Mammary epithelial cell (primary cell): ENCODE measurements around the gene NFATC1.

Experiments
- CTCF ChIP-seq, 2 donors: IDR thresholded peaks in 1 of 2; conservative IDR thresholded peaks in 1 of 2; 2 replicates each; pipeline ENCODE4 v1.5.1; 2011 to 2012; ENCODE audit warnings: inconsistent platforms in 2 of 2, low read length in 2 of 2, mild to moderate bottlenecking in 2 of 2, control low read depth in 1 of 2, low read depth in 1 of 2; ENCODE audit not compliant: insufficient read depth in 1 of 2; ENCODE audit errors: extremely low read depth in 1 of 2
- EZH2 ChIP-seq: IDR thresholded peaks from 2 replicates; pipeline ENCODE4 v1.6.1; 2012; ENCODE audit warnings: low read length, inconsistent platforms, borderline replicate concordance

- TF ChIP-seq CTCF (conservative IDR thresholded peaks at IDR 0.05 in 1 of 2, IDR thresholded peaks at IDR 0.05 in 1 of 2; ENCODE audit: extremely low read depth in 1 of 2, insufficient read depth in 1 of 2, low read depth in 1 of 2, low read length in 2 of 2) (no peak), EZH2 (no peak)
These were observed 95.4 kb downstream of the NFATC1 start for GRCh38 chr18:79491081-79491551.
